GM23338 (cell line): ENCODE data around the gene RAC2.

ENCODE experiments used
- CREB1 ChIP-seq: fragments of 250-450 bp; sonication (Bioruptor Pico); IDR thresholded peaks from 2 replicates; pipeline ENCODE4 v1.5.0; 2020; ENCODE audit warnings: low read depth, mild to moderate bottlenecking, moderate library complexity
- EZH2 ChIP-seq: fragments of 200-600 bp; sonication (generic); IDR thresholded peaks from one replicate; pipeline ENCODE4 v1.8.0; 2017; ENCODE audit warnings: antibody characterized with exemption, mild to moderate bottlenecking, low read depth; ENCODE audit not compliant: unreplicated experiment
- EZH2phosphoT487 ChIP-seq: fragments of 200-600 bp; sonication (generic); IDR thresholded peaks from one replicate; pipeline ENCODE4 v1.8.1; 2018; ENCODE audit warnings: antibody characterized with exemption; ENCODE audit not compliant: unreplicated experiment
- JUNB ChIP-seq: IDR thresholded peaks from one replicate; pipeline ENCODE4 v1.6.1; 2016; ENCODE audit warnings: antibody characterized with exemption; ENCODE audit not compliant: unreplicated experiment
- NANOG ChIP-seq: IDR thresholded peaks from 2 replicates; pipeline ENCODE4 v1.6.1; 2016; ENCODE audit warnings: antibody characterized with exemption, borderline replicate concordance
- POLR2AphosphoS5 ChIP-seq: IDR thresholded peaks from 2 replicates; pipeline ENCODE4 v1.6.1; 2016; ENCODE audit warnings: antibody characterized with exemption, low read depth
- STAT1 ChIP-seq: IDR thresholded peaks from one replicate; pipeline ENCODE4 v1.6.1; 2016; ENCODE audit warnings: antibody characterized with exemption; ENCODE audit not compliant: unreplicated experiment
- ZNF114 ChIP-seq: fragments of 250-450 bp; sonication (Bioruptor Pico); IDR thresholded peaks from 2 replicates; pipeline ENCODE4 v1.5.0; 2020; ENCODE audit warnings: mild to moderate bottlenecking, moderate library complexity
- ZNF331 ChIP-seq: fragments of 250-450 bp; sonication (Bioruptor Pico); IDR thresholded peaks from 2 replicates; pipeline ENCODE4 v1.5.0; 2020; ENCODE audit warnings: low read depth, mild to moderate bottlenecking, moderate library complexity
- TF ChIP-seq, protein P1 (sequence below), 2 experiments: fragments of 200-600 bp in 1 of 2; sonication (generic) in 1 of 2; conservative IDR thresholded peaks; 2 replicates each; pipeline versions ENCODE4 v1.5.1 to v1.6.1; 2016 to 2017; ENCODE audit warnings: antibody characterized with exemption in 2 of 2, low read depth in 2 of 2, mild to moderate bottlenecking in 2 of 2, moderate library complexity in 1 of 2
- TF ChIP-seq, protein P2 (sequence below): IDR thresholded peaks from one replicate; pipeline ENCODE4 v1.6.1; 2018; ENCODE audit warnings: antibody characterized with exemption; ENCODE audit not compliant: unreplicated experiment
- TF ChIP-seq, protein P3 (sequence below): fragments of 250-450 bp; sonication (Bioruptor Pico); IDR thresholded peaks from 2 replicates; pipeline ENCODE4 v1.5.0; 2020; ENCODE audit warnings: mild to moderate bottlenecking, moderate library complexity
- TF ChIP-seq, protein P4 (sequence below): IDR thresholded peaks from 2 replicates; pipeline ENCODE4 v1.6.1; 2016; ENCODE audit warnings: antibody characterized with exemption

DNA sequence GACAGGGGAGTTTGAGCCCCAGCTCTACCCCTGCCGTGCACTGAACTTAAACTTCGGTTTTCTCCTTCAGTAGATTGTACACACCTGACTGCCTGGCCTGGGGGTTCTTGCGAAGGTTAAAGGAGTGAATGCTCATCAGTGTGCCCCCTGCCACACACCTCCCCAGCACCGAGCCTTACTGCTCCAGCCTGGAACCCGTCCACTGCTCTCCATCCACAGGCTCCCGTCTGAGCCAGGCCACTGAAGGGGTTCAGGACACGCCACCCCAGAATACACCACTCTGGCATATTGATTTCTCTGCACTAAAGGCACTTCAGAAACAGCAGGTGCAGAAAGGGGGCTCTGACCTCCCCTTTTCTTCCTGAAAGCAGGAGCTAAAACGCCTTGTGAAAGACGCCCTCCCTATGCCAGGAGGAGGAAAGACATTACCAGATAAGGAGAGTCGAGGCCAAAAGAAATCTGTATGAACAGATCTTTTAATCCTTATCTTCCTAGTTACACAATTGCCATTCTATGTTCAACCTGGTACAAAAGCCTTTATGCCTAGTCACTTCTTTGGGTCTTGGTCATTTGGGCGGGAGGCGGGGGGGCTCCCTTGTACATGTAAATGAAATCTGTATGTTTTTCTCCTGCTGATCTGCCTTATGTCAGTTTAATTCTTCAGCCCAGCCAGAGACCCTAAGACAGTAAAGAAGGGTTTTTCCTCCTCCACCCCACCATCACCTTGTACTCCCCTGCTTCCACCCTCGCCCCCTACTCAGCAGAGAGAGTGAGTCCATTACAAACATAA, 29.9 kb downstream of the RAC2 start:
- TF ChIP-seq, protein P1, sequence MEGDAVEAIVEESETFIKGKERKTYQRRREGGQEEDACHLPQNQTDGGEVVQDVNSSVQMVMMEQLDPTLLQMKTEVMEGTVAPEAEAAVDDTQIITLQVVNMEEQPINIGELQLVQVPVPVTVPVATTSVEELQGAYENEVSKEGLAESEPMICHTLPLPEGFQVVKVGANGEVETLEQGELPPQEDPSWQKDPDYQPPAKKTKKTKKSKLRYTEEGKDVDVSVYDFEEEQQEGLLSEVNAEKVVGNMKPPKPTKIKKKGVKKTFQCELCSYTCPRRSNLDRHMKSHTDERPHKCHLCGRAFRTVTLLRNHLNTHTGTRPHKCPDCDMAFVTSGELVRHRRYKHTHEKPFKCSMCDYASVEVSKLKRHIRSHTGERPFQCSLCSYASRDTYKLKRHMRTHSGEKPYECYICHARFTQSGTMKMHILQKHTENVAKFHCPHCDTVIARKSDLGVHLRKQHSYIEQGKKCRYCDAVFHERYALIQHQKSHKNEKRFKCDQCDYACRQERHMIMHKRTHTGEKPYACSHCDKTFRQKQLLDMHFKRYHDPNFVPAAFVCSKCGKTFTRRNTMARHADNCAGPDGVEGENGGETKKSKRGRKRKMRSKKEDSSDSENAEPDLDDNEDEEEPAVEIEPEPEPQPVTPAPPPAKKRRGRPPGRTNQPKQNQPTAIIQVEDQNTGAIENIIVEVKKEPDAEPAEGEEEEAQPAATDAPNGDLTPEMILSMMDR (conservative IDR thresholded peaks at IDR 0.05; ENCODE audit: low read depth in 2 of 2) = no peak
- TF ChIP-seq, protein P2, sequence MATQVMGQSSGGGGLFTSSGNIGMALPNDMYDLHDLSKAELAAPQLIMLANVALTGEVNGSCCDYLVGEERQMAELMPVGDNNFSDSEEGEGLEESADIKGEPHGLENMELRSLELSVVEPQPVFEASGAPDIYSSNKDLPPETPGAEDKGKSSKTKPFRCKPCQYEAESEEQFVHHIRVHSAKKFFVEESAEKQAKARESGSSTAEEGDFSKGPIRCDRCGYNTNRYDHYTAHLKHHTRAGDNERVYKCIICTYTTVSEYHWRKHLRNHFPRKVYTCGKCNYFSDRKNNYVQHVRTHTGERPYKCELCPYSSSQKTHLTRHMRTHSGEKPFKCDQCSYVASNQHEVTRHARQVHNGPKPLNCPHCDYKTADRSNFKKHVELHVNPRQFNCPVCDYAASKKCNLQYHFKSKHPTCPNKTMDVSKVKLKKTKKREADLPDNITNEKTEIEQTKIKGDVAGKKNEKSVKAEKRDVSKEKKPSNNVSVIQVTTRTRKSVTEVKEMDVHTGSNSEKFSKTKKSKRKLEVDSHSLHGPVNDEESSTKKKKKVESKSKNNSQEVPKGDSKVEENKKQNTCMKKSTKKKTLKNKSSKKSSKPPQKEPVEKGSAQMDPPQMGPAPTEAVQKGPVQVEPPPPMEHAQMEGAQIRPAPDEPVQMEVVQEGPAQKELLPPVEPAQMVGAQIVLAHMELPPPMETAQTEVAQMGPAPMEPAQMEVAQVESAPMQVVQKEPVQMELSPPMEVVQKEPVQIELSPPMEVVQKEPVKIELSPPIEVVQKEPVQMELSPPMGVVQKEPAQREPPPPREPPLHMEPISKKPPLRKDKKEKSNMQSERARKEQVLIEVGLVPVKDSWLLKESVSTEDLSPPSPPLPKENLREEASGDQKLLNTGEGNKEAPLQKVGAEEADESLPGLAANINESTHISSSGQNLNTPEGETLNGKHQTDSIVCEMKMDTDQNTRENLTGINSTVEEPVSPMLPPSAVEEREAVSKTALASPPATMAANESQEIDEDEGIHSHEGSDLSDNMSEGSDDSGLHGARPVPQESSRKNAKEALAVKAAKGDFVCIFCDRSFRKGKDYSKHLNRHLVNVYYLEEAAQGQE = no peak
- TF ChIP-seq EZH2phosphoT487 (no peak), CREB1 (no peak), POLR2AphosphoS5 (no peak), EZH2 (no peak), ZNF114 (CRISPR knock-in tag) (no peak), NANOG (no peak), JUNB (no peak), STAT1 (no peak), ZNF331 (CRISPR knock-in tag) (no peak)
- TF ChIP-seq, protein P3, sequence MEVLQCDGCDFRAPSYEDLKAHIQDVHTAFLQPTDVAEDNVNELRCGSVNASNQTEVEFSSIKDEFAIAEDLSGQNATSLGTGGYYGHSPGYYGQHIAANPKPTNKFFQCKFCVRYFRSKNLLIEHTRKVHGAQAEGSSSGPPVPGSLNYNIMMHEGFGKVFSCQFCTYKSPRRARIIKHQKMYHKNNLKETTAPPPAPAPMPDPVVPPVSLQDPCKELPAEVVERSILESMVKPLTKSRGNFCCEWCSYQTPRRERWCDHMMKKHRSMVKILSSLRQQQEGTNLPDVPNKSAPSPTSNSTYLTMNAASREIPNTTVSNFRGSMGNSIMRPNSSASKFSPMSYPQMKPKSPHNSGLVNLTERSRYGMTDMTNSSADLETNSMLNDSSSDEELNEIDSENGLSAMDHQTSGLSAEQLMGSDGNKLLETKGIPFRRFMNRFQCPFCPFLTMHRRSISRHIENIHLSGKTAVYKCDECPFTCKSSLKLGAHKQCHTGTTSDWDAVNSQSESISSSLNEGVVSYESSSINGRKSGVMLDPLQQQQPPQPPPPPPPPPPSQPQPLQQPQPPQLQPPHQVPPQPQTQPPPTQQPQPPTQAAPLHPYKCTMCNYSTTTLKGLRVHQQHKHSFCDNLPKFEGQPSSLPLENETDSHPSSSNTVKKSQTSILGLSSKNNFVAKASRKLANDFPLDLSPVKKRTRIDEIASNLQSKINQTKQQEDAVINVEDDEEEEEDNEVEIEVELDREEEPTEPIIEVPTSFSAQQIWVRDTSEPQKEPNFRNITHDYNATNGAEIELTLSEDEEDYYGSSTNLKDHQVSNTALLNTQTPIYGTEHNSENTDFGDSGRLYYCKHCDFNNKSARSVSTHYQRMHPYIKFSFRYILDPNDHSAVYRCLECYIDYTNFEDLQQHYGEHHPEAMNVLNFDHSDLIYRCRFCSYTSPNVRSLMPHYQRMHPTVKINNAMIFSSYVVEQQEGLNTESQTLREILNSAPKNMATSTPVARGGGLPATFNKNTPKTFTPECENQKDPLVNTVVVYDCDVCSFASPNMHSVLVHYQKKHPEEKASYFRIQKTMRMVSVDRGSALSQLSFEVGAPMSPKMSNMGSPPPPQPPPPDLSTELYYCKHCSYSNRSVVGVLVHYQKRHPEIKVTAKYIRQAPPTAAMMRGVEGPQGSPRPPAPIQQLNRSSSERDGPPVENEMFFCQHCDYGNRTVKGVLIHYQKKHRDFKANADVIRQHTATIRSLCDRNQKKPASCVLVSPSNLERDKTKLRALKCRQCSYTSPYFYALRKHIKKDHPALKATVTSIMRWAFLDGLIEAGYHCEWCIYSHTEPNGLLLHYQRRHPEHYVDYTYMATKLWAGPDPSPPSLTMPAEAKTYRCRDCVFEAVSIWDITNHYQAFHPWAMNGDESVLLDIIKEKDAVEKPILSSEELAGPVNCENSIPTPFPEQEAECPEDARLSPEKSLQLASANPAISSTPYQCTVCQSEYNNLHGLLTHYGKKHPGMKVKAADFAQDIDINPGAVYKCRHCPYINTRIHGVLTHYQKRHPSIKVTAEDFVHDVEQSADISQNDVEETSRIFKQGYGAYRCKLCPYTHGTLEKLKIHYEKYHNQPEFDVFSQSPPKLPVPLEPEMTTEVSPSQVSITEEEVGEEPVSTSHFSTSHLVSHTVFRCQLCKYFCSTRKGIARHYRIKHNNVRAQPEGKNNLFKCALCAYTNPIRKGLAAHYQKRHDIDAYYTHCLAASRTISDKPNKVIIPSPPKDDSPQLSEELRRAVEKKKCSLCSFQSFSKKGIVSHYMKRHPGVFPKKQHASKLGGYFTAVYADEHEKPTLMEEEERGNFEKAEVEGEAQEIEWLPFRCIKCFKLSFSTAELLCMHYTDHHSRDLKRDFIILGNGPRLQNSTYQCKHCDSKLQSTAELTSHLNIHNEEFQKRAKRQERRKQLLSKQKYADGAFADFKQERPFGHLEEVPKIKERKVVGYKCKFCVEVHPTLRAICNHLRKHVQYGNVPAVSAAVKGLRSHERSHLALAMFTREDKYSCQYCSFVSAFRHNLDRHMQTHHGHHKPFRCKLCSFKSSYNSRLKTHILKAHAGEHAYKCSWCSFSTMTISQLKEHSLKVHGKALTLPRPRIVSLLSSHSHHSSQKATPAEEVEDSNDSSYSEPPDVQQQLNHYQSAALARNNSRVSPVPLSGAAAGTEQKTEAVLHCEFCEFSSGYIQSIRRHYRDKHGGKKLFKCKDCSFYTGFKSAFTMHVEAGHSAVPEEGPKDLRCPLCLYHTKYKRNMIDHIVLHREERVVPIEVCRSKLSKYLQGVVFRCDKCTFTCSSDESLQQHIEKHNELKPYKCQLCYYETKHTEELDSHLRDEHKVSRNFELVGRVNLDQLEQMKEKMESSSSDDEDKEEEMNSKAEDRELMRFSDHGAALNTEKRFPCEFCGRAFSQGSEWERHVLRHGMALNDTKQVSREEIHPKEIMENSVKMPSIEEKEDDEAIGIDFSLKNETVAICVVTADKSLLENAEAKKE (CRISPR knock-in tag) = no peak
- TF ChIP-seq, protein P4, sequence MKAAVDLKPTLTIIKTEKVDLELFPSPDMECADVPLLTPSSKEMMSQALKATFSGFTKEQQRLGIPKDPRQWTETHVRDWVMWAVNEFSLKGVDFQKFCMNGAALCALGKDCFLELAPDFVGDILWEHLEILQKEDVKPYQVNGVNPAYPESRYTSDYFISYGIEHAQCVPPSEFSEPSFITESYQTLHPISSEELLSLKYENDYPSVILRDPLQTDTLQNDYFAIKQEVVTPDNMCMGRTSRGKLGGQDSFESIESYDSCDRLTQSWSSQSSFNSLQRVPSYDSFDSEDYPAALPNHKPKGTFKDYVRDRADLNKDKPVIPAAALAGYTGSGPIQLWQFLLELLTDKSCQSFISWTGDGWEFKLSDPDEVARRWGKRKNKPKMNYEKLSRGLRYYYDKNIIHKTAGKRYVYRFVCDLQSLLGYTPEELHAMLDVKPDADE = no peak
